ENCODE measurements around the gene CCDC116. TPM values are rescaled to one million over a fixed set of nuclear protein-coding genes. Genes with fewer than 3 reads are reported as not detected.

Gene CCDC116
- total RNA-seq, 1 donor from 2014 or later, result not detected

- peaks cover 71 to 81% of the 10 kb centered on the region in 2 donors for H3K36me3 ChIP-seq
- no peaks in the 10 kb centered on the region for H3K4me1 ChIP-seq
- no peak overlapping the region for H3K4me3 ChIP-seq
- H3K27ac ChIP-seq, result no peak overlapping the region
- intact Hi-C loops (cut with DNase I), result no loop called here
- TF ChIP-seq CTCF (IDR thresholded peaks at IDR 0.05), result no peak
- H3K9me3 ChIP-seq, result no peaks in the 10 kb centered on the region
- DNase-seq (ENCODE audit: low spot score in 2 of 2), result no peak
- no peaks in the 10 kb centered on the region for H3K27me3 ChIP-seq
These were observed 52.1 kb downstream of the CCDC116 start for GRCh38 chr22:21684492-21685163.

GRCh38 chr22:21685164-21685513, 52.6 kb downstream of the CCDC116 start:
- Histone ChIP-seq H3K4me1 (no peaks in the 10 kb centered on the region), H3K27ac (no peak overlapping the region), H3K36me3 (peaks cover 70 to 81% of the 10 kb centered on the region in 2 donors), H3K27me3 (no peaks in the 10 kb centered on the region), H3K4me3 (no peak overlapping the region), H3K9me3 (no peaks in the 10 kb centered on the region)
- DNase-seq (ENCODE audit: low spot score in 2 of 2), result no peak
- no peak for TF ChIP-seq CTCF (IDR thresholded peaks at IDR 0.05)
- intact Hi-C loops (cut with DNase I), result no loop called here

- H3K27me3 ChIP-seq, result no peaks in the 10 kb centered on the region
These were observed 53.6 kb downstream of the CCDC116 start for GRCh38 chr22:21686193-21686608.

More at GRCh38 chr22:21686193-21686608, 53.6 kb downstream of the CCDC116 start:
- H3K4me3 ChIP-seq, result no peak overlapping the region
- H3K36me3 ChIP-seq, result peaks cover 67 to 77% of the 10 kb centered on the region in 2 donors
- TF ChIP-seq CTCF (IDR thresholded peaks at IDR 0.05), result no peak
- no peaks in the 10 kb centered on the region for H3K4me1 ChIP-seq
- no peak for DNase-seq (ENCODE audit: low spot score in 2 of 2)
- intact Hi-C loops (cut with DNase I), result no loop called here
- H3K9me3 ChIP-seq, result no peaks in the 10 kb centered on the region
- no peak overlapping the region for H3K27ac ChIP-seq

Other genes starting within 250 kb of the CCDC116 start
- gene RIMBP3B, start 249.0 kb upstream of the CCDC116 start, total RNA-seq, result not detected
- 8.2 TPM for gene HIC2, start 215.4 kb upstream of the CCDC116 start, total RNA-seq
- not detected for gene TMEM191C, start 165.4 kb upstream of the CCDC116 start, total RNA-seq
- gene RIMBP3C, start 81.3 kb upstream of the CCDC116 start, total RNA-seq, result not detected
- 22.0 TPM for gene UBE2L3, start 65.0 kb upstream of the CCDC116 start, total RNA-seq
- gene YDJC, start 2.7 kb upstream of the CCDC116 start, total RNA-seq, result 80.8 TPM
- 37.4 TPM for gene SDF2L1, start 9.5 kb downstream of the CCDC116 start, total RNA-seq
- 36.3 TPM for gene PPIL2, start 33.3 kb downstream of the CCDC116 start, total RNA-seq
- 1.1 TPM for gene YPEL1, start 103.0 kb downstream of the CCDC116 start, total RNA-seq
- 43.3 TPM for gene MAPK1, start 234.9 kb downstream of the CCDC116 start, total RNA-seq

All from ascending aorta (tissue), 2 donors.